Activated CD4-positive, alpha-beta T cell treated with anti-CD3 and anti-CD28 coated beads for 24 hours (primary cell): ENCODE measurements around the gene LHPP.

Experiments
- DNase-seq, 2 donors: peaks; one replicate each; pipeline ENCODE4 v3.0.0-alpha.2; 2020; ENCODE audit warnings: low read depth in 2 of 2

LHPP gene

DNA sequence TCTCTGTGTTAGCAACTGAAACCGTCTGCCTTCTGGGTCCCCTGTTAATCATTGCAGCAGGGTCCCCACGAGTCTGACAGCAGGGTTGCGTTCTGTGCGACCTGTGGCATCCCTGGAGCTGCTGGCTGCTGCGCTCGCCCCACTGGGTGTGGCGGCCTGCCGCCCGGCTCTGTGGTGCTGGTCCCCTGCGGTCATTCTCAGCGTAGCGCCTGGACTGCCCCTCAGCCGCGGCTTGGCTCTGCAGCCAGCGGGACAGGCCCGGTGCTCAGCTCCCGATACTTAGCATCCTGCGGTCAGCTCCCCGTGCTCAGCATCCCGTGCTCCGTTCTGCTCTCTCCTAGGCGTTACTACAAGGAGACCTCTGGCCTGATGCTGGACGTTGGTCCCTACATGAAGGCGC is 35.0 kb downstream of the LHPP start:
- no peak for DNase-seq

DNA sequence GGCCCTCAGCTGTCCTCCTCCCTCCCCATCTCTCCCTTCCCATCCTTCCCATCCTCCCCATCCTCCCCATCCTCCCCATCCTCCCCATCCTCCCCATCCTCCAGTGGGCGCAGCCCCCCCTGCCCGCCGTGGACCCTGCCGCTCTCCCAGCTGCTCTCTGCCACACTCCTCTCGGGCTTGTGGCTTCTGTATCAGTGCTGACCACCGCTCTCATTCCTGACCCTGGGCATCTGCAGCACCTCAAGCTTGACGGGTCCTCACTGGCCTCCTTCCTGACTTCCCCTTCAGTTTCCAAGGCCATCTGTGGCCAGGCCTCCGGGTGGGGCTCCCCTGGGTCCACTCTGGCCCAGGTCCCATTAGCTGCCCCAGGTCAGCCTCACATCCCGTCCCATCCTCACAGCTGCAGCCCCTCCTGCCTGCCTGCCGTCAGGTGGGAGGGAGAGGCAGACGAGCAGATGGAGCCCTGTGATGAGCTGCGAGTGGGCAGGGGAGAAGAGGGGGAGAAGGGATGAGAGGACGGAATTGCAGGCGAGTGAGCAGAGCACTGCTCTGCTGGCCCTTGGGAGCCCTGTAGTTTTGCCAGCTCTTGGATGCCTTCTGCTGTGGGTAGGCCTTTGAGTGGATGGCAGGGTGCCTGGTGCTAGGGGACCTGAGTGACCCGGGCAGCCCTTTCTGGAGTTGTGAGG is 35.7 kb downstream of the LHPP start:
- no peak for DNase-seq

DNA sequence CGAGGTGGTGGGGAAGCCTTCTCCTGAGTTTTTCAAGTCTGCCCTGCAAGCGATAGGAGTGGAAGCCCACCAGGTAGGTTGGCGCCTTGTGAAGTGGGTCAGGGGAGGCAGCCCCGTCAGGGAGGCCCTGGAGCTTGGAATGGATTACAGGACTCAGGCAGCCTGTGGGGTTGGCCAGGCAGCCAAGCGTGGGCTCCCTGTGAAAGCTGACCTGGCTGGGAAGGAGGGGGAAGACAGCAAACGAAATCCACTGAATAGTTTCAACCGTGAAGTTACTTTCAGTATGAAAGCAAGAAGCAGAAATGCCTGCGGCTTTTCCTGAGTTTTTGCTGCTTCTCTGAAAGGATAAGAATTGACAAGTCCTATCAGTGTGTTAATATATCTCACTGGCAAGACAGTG is 36.4 kb downstream of the LHPP start:
- DNase-seq = no peak

DNA sequence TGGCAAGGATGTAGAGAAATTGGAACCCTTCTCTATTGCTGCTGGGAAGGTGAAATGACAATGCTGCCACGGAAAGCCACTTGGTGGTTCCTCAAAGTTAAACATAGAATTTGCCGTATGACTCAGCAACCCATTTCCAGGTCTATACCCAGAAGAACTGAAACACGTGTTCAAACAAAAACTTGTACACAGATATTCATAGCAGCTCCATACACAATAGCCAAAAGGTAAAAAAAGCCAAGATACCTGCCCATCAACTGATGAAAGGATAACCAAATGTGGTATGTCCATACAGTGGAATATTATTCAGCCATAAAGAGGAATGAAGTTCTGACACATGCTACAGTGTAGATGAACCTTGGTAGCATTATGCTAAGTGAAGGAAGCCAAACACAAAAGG is 39.1 kb downstream of the LHPP start:
- no peak for DNase-seq

DNA sequence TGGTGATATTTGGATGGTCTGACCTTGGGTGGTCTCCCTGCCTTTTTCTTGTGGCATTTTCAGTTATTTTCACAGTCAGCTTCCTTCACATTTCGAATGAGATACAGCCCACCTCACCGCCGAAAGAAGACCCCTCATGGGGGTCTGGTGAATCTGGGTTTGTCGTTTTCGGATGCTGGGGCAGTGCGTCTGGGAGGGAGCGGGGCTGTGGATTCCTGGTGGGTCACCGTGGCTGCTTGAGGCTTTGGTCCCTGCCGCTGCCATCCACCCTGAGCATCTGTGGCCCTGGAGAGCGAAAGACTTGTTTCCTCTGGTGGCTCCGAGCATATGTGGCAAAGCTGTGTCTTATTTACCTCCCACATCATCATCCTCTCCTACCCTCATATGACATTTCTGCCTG is 43.1 kb downstream of the LHPP start:
- DNase-seq = no peak

DNA sequence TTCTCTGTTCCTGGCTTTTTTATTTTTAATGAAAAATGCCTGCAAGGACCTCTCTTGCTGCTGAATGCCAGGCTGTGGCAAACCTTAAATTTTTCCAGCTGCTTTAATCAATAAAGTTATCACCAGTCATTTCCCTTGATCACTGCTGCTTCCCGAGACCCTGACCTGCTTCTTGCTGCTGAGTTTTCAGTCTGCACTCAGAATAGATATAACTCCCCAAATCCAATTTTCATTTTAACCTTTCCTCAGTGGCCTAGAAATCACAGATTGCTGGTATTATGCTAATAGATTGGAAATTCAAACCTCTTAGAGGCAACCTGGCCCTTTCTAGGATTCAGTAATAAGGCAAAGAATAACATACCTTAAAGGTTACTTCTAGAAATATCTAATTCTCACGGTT is 43.7 kb downstream of the LHPP start:
- no peak for DNase-seq

DNA sequence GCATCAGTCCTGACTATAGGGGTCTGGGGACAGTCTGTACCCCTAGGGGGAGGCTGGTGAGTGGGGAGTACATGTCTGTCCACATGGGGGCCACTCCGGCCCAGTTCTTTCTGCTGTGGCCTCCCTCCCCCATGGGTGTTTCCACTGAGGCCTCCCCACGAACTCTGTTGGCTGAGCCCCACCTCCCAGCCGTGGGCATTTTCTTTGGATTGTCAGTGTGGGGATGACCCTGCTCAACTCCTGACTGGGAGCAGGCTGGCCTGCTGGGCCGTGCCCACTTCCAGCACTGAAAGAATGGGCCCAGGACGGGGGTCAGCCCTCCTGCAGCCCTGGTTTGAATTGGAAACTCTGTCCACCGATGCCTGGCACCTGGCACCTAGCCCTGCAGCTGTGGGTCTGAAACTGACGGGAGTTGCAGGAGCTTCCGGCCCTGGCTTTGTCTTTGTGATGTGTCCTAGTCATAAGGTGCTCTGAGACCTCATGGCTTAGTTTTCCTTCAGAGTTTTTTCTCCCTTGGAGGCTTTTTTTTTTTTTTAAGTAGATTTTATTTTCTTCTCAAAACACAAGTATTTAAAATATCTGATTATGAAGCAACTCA is 46.5 kb downstream of the LHPP start:
- no peak for DNase-seq

DNA sequence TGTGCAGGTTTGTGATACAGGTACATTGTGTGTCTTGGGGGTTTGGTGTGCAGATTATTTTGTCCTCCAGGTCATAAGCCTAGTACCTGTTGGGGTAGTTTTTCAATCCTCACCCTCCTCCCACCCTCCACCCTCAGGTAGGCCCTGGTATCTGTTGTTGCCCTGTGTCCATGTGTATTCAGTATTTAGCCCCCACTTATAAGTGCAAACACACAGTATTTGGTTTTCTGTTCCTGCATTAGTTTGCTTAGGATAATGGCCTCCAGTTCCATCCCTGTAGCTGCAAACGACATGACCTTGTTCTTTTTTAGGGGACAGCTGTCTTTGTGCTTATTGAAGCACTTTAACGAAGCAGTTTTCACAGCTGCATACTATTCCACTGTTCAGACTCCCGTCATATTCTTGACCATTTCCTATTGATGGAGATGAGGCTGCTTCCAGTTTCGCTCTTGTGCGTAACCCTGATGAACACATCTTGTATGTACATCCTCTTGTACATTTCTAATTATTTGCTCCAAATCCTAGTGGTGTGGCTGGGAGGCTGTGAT is 47.4 kb downstream of the LHPP start:
- no peak for DNase-seq

DNA sequence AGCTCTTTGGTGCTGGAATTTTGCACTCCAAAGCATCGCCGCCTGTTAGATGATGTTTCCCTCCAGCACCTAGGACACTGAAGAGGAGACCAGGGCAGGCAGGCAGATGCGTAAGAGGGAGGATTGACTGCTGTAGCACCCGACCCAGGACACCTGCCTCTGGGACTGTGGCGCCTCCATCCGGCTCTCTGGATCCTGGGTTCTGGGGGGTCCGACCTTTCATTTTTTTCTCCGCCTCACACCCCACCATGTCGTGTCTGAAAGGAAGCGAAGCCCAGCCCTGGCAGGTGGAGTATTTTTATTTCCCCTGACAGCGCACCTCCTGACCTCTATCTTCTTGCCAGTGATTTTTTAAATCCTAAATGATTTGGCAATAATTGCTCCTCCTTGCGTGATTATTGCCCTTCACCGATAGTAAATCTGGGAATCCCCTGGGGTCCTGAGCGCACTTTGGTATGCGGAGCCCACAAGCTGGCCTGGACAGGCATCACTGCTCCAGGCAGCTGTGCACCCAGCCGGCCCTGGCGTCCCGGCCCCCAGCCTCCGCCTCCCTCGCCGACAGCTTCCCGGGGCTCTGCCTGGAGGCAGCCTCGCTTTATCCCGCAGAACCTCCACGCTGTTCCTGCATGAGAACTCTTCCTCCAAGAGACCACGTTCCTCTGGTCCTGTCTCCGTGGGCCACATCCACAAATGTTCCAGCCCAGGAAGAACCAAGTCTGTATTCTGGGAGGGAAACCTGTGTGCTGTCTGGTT is 48.4 kb downstream of the LHPP start:
- DNase-seq = no peak

DNA sequence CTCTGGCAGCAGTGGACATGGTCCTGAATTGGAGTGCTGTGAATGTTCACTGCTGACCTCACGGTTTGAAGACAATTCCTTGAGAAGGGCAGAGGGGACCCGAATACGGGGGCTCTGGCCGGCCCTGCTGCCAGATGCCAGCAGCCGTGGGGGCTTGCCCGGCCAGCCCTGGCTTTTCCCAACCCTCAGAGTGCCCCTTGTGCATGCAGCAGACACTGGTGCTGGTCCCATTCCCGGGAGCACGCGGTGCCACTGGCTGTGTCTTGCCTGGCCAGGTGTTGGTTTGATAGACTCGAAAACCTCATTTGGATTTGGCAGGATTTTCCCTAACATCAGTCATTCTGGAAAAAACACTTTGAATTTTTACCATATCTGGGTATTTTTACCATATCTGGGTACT is 49.1 kb downstream of the LHPP start:
- DNase-seq = no peak

DNA sequence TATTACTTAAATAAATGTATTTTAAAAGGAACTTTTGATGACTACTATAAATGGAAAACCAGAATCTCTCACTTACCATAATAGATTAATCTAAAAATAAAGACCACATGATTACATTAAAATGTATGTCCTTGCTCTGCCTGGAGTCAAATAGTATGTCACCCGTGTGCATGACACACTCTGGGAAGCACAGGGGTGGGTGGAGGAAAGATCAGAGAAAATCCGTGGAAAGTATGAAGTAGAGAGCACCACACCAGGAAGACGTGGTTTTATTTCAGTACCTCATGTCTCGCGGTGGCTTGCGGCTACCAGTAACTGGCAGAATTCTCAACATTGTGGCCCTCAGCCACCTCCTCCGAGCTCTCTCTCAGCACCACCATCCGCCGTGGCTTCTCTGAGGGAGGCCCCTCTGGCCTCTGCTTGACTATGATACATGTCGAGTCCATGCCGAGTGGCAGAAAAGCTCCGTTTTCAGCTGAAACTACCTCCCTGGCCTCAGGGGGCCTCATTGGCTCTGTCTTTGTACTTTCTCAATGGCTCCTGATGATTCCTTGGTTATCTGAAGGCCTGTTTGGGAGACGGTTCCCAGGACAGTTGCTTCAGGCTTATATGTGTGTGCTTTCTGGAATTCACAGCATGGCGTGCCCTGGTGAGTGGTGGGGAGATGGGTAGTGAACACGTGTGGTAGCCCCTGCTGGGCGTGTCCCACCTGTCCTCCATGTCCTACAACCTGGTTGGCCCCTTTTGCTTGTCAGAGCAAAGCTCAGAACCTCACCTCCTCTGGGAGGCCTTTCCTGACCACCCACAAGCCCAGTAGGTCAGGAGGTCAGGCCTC is 49.8 kb downstream of the LHPP start:
- no peak for DNase-seq

DNA sequence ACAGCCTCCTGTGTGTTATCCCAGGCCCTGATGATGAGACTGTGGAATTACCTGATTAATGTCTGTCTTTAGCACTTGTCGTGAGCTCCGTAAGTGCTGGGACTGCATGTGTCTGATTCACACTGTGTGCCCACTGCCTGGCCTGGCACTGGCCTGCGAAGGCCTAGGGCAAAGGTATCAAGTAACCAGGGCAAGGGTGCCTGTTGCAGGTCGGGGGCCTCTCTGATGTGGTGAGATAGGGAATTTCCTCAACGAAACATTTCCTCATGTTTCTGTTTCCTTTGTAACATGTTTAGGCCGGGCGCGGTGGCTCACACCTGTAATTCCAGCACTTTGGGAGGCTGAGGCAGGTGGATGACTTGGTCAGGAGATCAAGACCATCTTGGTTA is 50.4 kb downstream of the LHPP start:
- DNase-seq = no peak

DNA sequence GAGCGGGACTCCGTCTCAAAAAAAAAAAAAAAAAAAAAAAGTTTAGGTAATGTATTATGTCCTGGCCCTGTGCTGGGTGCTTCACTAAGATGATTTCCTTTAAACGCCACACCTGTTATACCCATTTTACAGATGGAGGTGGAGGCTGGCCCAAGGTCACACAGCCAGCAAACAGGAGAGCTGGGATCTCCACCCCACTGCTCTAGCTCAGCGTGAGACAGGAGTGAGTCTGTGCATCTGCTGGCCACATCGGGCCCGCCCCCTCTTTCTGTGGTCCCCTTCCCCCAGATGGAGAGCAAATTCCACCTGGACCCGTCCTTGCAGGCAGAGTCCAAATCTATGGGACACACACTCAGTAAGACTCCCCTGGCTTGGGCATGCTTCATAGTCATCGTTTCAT is 51.0 kb downstream of the LHPP start:
- DNase-seq = no peak

DNA sequence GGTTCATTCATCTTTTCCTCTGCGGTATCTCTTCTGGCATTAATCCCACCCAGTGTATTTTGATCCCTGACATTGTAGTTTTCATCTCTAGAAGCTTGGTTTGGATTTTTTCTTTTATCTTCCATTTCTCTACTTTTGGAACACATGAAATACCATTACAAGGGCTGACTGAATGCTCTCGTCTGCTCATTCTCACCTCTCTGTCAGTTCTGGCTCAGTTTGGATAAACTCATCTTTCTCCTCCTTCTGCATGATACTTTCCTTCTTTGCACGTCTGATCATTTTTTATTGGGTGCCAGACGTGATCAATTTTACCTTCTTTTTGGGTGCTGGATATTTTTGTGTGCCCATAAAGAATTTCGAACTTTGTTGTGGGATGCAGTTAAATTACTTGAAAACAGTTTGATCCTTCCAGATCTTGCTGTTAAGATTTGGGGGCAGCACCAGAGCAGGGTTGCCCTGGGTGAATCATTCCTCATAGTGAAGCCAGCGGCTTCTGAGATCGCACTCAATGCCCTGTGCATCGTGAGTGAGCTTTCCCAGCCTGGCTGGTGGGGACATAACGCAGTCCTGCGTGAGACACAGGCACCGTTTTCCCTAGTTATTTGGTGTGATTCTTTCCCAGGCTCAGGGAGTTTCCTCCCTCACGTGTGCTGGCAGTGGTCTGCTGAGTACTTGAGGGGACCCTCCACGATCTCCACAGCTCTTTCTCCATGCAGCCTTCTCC is 53.8 kb downstream of the LHPP start:
- no peak for DNase-seq

DNA sequence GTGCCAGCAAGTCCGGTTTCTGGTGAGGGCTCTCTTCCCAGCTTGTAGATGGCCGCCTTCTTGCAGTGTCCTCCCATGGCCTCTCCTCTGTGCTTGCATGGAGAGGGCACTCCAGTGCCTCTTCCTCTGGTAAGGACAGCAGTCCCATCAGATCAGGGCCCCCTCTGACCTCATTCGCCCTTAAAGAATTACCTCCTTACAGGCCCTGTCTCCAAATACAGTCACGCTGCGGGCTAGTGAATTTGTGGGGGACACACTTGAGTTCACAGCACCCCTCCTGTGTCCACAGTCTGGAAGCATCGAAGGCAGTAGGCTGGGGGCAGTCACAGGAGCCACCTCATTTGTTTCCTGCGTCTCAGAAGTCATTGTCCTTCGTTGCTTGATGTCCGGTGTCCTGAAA is 54.6 kb downstream of the LHPP start:
- DNase-seq = no peak

DNA sequence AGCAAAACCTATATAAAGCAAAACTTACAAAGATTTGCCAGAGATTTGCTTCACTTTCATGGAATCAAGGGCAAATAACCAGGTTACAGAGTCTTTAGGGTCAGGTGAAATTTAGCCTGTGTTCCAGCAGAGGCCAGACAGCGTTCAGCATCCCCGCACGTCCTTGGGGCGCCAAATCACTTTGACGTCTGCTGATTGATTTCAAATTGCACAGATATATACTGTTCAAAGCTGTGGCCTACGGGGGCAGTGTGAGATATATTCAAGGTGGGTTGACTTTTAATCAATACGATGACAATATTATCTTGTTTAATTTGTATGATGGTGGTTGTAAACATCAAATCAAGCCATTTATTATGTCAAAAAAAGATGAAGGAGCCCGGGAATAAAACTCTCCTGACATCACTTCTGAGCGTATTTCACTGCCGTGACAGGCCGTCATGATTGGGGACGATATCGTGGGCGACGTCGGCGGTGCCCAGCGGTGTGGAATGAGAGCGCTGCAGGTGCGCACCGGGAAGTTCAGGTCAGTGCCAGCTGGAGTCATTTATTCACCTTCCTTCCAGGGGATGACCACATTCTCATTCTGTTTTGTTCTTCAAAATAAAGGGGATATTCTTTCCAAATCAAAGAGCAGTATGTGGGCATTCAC is 55.2 kb downstream of the LHPP start:
- DNase-seq = no peak

DNA sequence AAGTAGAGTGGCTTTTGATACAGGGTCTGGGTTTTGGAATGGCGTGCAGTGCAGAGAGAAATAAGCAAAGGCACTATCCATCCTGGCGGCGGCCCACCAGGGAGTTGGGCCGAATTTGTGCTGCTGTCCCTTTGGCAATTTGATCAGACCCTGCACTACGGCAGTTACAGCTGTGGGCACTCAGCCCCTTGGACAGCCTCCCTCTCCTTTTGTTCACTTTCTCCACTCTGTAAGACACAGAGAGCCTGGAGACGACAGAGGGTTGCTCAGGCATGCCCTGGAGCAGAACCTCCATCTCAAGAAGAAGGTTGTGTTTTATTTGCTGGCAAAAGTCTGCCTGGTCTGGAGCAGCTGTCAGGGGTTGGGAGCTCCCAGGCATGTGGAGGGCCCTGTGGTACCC is 55.8 kb downstream of the LHPP start:
- no peak for DNase-seq

DNA sequence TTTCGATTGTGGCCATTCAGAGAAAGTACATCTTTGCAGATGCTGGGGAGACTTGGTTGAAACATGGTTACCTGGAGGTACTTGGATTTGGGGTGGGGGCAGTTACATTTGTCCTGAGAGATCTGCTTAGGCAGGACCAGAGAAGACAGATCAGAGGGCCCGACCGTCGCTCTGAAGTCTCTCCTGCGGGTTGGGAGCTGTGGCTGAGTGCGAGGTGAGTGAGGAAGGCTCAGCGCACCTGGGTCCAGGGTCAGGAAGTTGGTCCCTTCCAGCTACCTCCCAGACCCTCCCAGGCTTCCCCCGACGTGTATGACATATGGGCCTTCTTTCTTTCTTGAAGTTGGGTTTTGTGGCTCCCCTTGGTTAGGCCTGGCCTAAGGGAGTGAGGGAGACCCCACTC is 56.3 kb downstream of the LHPP start:
- DNase-seq = no peak

DNA sequence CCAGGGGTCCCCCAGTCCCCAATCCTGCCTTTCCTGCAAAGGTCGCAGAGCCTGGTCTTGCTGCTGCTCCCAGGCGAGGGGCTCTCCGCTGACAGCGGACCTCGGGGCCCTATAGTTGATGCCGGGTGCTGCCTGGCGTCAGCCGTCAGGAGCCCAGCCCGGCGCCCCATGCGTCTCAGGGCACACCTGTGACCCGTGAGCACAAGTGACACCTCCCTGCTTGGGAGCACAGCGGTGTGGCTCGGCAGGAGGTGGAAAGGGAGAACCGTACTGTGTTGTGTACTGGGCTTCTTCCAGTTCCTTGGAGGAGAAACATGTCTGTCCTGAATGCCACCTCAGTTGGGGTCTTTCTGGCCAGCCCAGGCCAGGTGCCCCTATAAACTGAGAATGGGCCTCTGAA is 56.7 kb downstream of the LHPP start:
- no peak for DNase-seq

DNA sequence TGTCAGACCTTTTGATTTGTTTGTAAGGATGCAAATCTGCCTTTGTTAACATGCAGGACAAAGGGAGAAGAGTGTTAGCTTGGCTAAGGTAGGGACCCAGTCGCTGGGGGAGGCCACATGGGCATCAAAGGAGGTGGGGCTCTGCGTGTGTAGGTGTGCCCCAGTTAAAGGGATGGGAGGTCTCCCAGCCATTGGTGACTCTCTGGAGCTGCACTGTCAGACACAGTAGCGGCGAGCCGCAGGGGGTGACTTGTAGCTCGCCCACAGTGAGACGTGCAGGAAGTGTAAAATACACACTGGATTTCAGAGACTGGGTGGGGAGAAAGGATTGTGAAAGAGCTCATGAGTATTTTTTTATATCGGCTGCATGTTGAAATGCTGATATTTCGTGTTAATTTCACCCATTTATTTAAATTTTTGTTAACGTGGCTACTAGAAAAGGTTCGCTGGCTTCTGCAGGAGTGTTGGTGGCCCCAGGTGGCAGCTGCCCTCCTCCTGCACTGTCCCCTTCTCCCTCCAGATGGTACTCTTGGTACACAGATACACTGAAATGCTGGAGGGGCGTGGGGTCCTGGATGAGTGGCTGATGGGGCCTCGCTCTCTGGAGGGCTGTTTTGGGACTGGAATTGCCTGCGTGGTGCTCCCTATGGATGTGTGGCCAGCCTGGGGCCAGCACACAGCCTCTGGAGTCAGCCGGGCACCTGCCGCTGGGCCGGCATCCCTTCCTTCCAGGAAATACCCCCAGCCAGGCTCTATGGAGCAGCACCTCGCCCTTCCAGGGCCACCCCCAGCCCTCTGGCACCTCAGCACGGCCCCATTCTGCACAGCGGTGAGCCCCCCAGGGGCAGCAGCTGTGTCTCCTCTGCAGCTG is 59.2 kb downstream of the LHPP start:
- no peak for DNase-seq
